IMR-90 (cell line): ENCODE data around the gene CAMKMT. TPM values are rescaled to one million over a fixed set of nuclear protein-coding genes. Genes with fewer than 3 reads are reported as not detected.

Experiments
- ATAC-seq: fragments of 200-7000 bp; cut with Tn5 transposase; 2 replicates; pipeline ENCODE4 v1.9.1; 2020; ENCODE audit warnings: low read depth, mild to moderate bottlenecking, moderate library complexity
- BruUV-seq: library from RNA; stranded (reverse); fragments of 400-500 nt; replicated peaks from 2 replicates; lab custom pipeline; 2021; lab: Mats Ljungman, UMichigan
- CTCF ChIA-PET: fragments of 300-600 bp; formaldehyde crosslinking; extraction: SDS; loops from one replicate; lab custom pipeline; 2021; ENCODE audit warnings: antibody characterized with exemption; lab: Yijun Ruan, JAX
- POLR2A ChIA-PET: fragments of 300-600 bp; sonication (Branson Sonifier 250); formaldehyde crosslinking; loops from one replicate; lab custom pipeline; 2022; ENCODE audit warnings: antibody characterized with exemption; ENCODE audit not compliant: unreplicated experiment; lab: Charles Lee
- DNase-seq: peaks from one replicate; pipeline ENCODE4 v3.0.0; 2013
- H2AFZ ChIP-seq: replicated peaks from 2 replicates; pipeline ENCODE3; 2013; ENCODE audit warnings: low read length, mild to moderate bottlenecking; ENCODE audit not compliant: poor library complexity
- H2AK5ac ChIP-seq: 2 replicates; pipeline ENCODE4 v1.6.1; 2013; ENCODE audit warnings: low read depth, low read length, inconsistent platforms
- H2AK9ac ChIP-seq: replicated peaks from 2 replicates; pipeline ENCODE3; 2013; ENCODE audit warnings: mild to moderate bottlenecking, low read depth, low read length, moderate library complexity; ENCODE audit not compliant: poor library complexity
- H2BK120ac ChIP-seq: 2 replicates; pipeline ENCODE4 v1.6.1; 2013; ENCODE audit warnings: low read depth, low read length, inconsistent platforms
- H2BK15ac ChIP-seq: 3 replicates; pipeline ENCODE4 v1.6.1; 2013; ENCODE audit warnings: low read depth, low read length, inconsistent platforms
- H2BK20ac ChIP-seq: 2 replicates; pipeline ENCODE4 v1.6.1; 2013; ENCODE audit warnings: low read depth, mild to moderate bottlenecking, inconsistent platforms, low read length, moderate library complexity
- H2BK5ac ChIP-seq: 2 replicates; pipeline ENCODE4 v1.6.1; 2013; ENCODE audit warnings: mild to moderate bottlenecking, low read depth, low read length, inconsistent platforms; ENCODE audit not compliant: poor library complexity, severe bottlenecking
- H3K14ac ChIP-seq: replicated peaks from 2 replicates; pipeline ENCODE4 v1.6.1; 2013; ENCODE audit warnings: low read depth, low read length, inconsistent platforms
- H3K18ac ChIP-seq: 2 replicates; pipeline ENCODE4 v1.6.1; 2013; ENCODE audit warnings: low read depth, low read length, control low read depth
- H3K23ac ChIP-seq: 2 replicates; pipeline ENCODE4 v1.6.1; 2013; ENCODE audit warnings: low read depth, low read length, inconsistent platforms
- H3K27ac ChIP-seq: 2 replicates; pipeline ENCODE4 v1.5.1; 2013; ENCODE audit warnings: mild to moderate bottlenecking, control low read depth, low read length; ENCODE audit not compliant: insufficient read depth
- H3K27me3 ChIP-seq: 2 replicates; pipeline ENCODE4 v1.6.1; 2013; ENCODE audit warnings: low read length; ENCODE audit not compliant: control insufficient read depth, insufficient read depth
- H3K36me3 ChIP-seq: 2 replicates; pipeline ENCODE4 v1.6.1; 2013; ENCODE audit warnings: low read length, mixed read lengths; ENCODE audit not compliant: control insufficient read depth, insufficient read depth
- H3K4ac ChIP-seq: 2 replicates; pipeline ENCODE4 v1.6.1; 2013; ENCODE audit warnings: low read depth, low read length, inconsistent platforms
- H3K4me1 ChIP-seq: 2 replicates; pipeline ENCODE4 v1.6.1; 2013; ENCODE audit warnings: low read length, mixed read lengths; ENCODE audit not compliant: control insufficient read depth, insufficient read depth
- H3K4me2 ChIP-seq: 2 replicates; pipeline ENCODE4 v1.6.1; 2013; ENCODE audit warnings: low read depth, mild to moderate bottlenecking, control low read depth, low read length, moderate library complexity
- H3K4me3 ChIP-seq: 2 replicates; pipeline ENCODE4 v1.5.1; 2013; ENCODE audit warnings: low read depth, mild to moderate bottlenecking, control low read depth, low read length, moderate library complexity; ENCODE audit not compliant: insufficient read depth
- H3K56ac ChIP-seq: 2 replicates; pipeline ENCODE4 v1.6.1; 2013; ENCODE audit warnings: low read length, inconsistent platforms; ENCODE audit not compliant: insufficient read depth; ENCODE audit errors: extremely low read depth
- H3K79me1 ChIP-seq, 2 experiments: 2 replicates each; pipeline ENCODE4 v1.6.1; 2013; ENCODE audit warnings: low read length in 2 of 2, inconsistent platforms in 1 of 2, low read depth in 1 of 2
- H3K9ac ChIP-seq: 2 replicates; pipeline ENCODE4 v1.6.1; 2013; ENCODE audit warnings: low read depth, low read length, control low read depth
- H3K9me1 ChIP-seq: 2 replicates; pipeline ENCODE4 v1.6.1; 2013; ENCODE audit warnings: low read length, inconsistent platforms; ENCODE audit not compliant: insufficient read depth
- H3K9me3 ChIP-seq: 2 replicates; pipeline ENCODE4 v1.6.1; 2013; ENCODE audit warnings: low read length; ENCODE audit not compliant: control insufficient read depth, insufficient read depth
- H4K20me1 ChIP-seq: 2 replicates; pipeline ENCODE4 v1.6.1; 2013; ENCODE audit warnings: low read length, inconsistent platforms; ENCODE audit not compliant: insufficient read depth
- H4K5ac ChIP-seq: 2 replicates; pipeline ENCODE4 v1.6.1; 2013; ENCODE audit warnings: mild to moderate bottlenecking, low read depth, low read length, control low read depth
- H4K8ac ChIP-seq, 2 experiments: 2 replicates each; pipeline ENCODE4 v1.6.1; 2013; ENCODE audit warnings: low read depth in 2 of 2, low read length in 2 of 2, control low read depth in 1 of 2, inconsistent platforms in 1 of 2
- H4K91ac ChIP-seq: 2 replicates; pipeline ENCODE4 v1.6.1; 2013; ENCODE audit warnings: low read depth, low read length, inconsistent platforms; ENCODE audit not compliant: insufficient read depth
- CEBPB ChIP-seq: IDR thresholded peaks from 2 replicates; pipeline ENCODE4 v1.6.1; 2012; ENCODE audit warnings: low read depth, low read length, improper control_type of control experiment
- FOS ChIP-seq: fragments of 150-350 bp; IDR thresholded peaks from 2 replicates; pipeline ENCODE4 v1.6.1; 2016; ENCODE audit warnings: low read depth, low read length
- WGBS, 2 experiments: methylation state at CpG; one replicate each; pipeline versions ENCODE4 v1.1.5 to v1.1.7; 2013; ENCODE audit warnings: missing lambda C conversion rate in 2 of 2; ENCODE audit not compliant: insufficient read length in 1 of 2; ENCODE audit errors: extremely low coverage in 2 of 2; 5-methylcytosine and 5-hydroxymethylcytosine counted together
- dilution Hi-C: fragments of 300-500 bp; cut with HindIII; formaldehyde crosslinking; loops from one replicate; pipeline ENCODE4 v1.14.3; 2018; ENCODE audit warnings: low sequenced_read_pairs; ENCODE audit not compliant: unreplicated experiment
- in situ Hi-C: fragments of 300-500 bp; cut with MboI; formaldehyde crosslinking; loops from 3 replicates; pipeline ENCODE4 v1.14.3; 2019; ENCODE audit warnings: low sequenced_read_pairs, inconsistent platforms, mixed read lengths
- intact Hi-C: fragments of 100-400 bp; cut with micrococcal nuclease; formaldehyde crosslinking; loops from 2 replicates; pipeline ENCODE4 v1.10.0; 2022
- polyA plus RNA-seq, 3 experiments: library from polyadenylated mRNA; depleted of rRNA; stranded (reverse); fragments of >200 nt; gene quantifications; 2 replicates each; pipeline ENCODE4 v1.2.3, GENCODE V29; 2012; ENCODE audit warnings: low replicate concordance in 1 of 3
- total RNA-seq: library from RNA; depleted of rRNA; stranded (reverse); fragments of >200 nt; gene quantifications from 2 replicates; pipeline ENCODE4 v1.2.3, GENCODE V29; 2012

CAMKMT gene
- total and polyA plus RNA-seq, 2 of the 4 experiments (the other 2 are of a cell fraction): 4.4 to 6.8 TPM

DNA sequence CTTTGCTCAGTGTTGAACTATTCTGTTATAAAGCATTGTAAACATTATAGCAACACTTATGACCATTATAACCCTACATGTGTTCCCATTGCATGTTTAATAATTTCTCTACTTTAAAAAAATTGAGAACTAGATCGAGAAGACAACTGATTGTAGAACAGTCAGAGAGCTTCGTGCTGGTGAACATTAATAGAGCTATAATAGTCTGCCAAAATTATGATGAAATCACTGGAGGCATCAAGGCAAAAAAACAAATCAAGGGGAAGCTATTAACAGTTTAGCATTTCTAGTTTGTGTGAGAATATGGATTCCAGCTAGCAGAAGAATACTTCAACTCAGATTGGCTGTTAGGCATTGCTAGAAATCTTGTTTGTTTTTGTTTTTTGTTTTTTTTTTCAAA, 284.2 kb downstream of the CAMKMT start:
- H4K20me1 ChIP-seq: no peaks in the 10 kb centered on the region
- no peak overlapping the region for H3K56ac ChIP-seq
- WGBS, 2 experiments: no CpG with 5 or more reads among the region's 2 CpGs
- ATAC-seq (no peak), DNase-seq (no peak)
- no peak overlapping the region for H3K4me3 ChIP-seq
- no peak overlapping the region for H2AK5ac ChIP-seq
- no peak overlapping the region for H3K4ac ChIP-seq
- ChIA-PET CTCF (interaction anchor here (0.6 kb wide), 1 partner anchor 81 kb away, joined by 5 read pairs; no protein-coding TSS in a partner anchor), POLR2A (no interaction called here)
- H2BK15ac ChIP-seq: no peak overlapping the region
- TF ChIP-seq FOS: no peak
- TF ChIP-seq CEBPB: peak; percentile 26; the same call in 1 of the 2 replicates
- H4K8ac ChIP-seq: no peak overlapping the region
- dilution Hi-C loops: no loop called here
- peaks cover 3% of the 10 kb centered on the region; the same call in 1 of the 2 replicates for H3K27me3 ChIP-seq
- no peak overlapping the region for H4K91ac ChIP-seq
- H4K5ac ChIP-seq: no peak overlapping the region
- H3K9me3 ChIP-seq: no peaks in the 10 kb centered on the region
- no peak overlapping the region for H3K23ac ChIP-seq
- no peak overlapping the region for H3K18ac ChIP-seq
- no peak overlapping the region for H2BK120ac ChIP-seq
- H2BK20ac ChIP-seq: no peak overlapping the region
- no peak overlapping the region for H2BK5ac ChIP-seq
- in situ Hi-C loops: no loop called here
- H3K9me1 ChIP-seq: no peaks in the 10 kb centered on the region
- BruUV-seq: no TSS peak
- H3K4me1 ChIP-seq: no peaks in the 10 kb centered on the region
- H3K4me2 ChIP-seq: no peak overlapping the region
- H3K14ac ChIP-seq: no peak overlapping the region
- no peak overlapping the region for H2AK9ac ChIP-seq
- intact Hi-C loops: no loop called here
- no peaks in the 10 kb centered on the region for H3K36me3 ChIP-seq
- no peak overlapping the region for H3K9ac ChIP-seq
- no peaks in the 10 kb centered on the region for H3K79me1 ChIP-seq
- no peak overlapping the region for H2AFZ ChIP-seq
- H3K27ac ChIP-seq: no peak overlapping the region
